Activated B cell treated with CpG ODN at 0.5 μM for 24 hours (primary cell): ENCODE results near the gene ABCA5. TPM values are rescaled to one million over a fixed set of nuclear protein-coding genes. Genes with fewer than 3 reads are reported as not detected.

ENCODE experiments used
- ATAC-seq: fragments of 200-7000 bp; cut with Tn5 transposase; one replicate; pipeline ENCODE4 v1.10.0; 2021; ENCODE audit warnings: low read depth, mild to moderate bottlenecking, moderate library complexity
- CTCF ChIA-PET: fragments of 350-600 bp; sonication (Branson Sonifier 250); formaldehyde crosslinking; loops from one replicate; lab custom pipeline; 2021; ENCODE audit warnings: antibody characterized with exemption; lab: Charles Lee
- POLR2A ChIA-PET: fragments of 350-600 bp; sonication (Branson Sonifier 250); formaldehyde crosslinking; loops from one replicate; lab custom pipeline; 2021; ENCODE audit warnings: antibody characterized with exemption; lab: Charles Lee
- DNase-seq: peaks from one replicate; pipeline ENCODE4 v3.0.0; 2022
- H3K27ac Mint-ChIP-seq: one replicate; pipeline ENCODE4 v1.8.0; 2020; ENCODE audit warnings: mixed read lengths
- H3K27me3 Mint-ChIP-seq: one replicate; pipeline ENCODE4 v1.8.0; 2021; ENCODE audit warnings: mixed read lengths
- H3K36me3 Mint-ChIP-seq: one replicate; pipeline ENCODE4 v1.8.0; 2021; ENCODE audit warnings: low read depth, mixed read lengths
- H3K4me1 Mint-ChIP-seq: one replicate; pipeline ENCODE4 v1.8.0; 2021; ENCODE audit warnings: mixed read lengths
- H3K4me3 Mint-ChIP-seq: one replicate; pipeline ENCODE4 v1.8.0; 2020; ENCODE audit warnings: mild to moderate bottlenecking, mixed read lengths
- H3K9me3 Mint-ChIP-seq: one replicate; pipeline ENCODE4 v1.8.0; 2020; ENCODE audit warnings: mixed read lengths
- intact Hi-C: fragments of 100-400 bp; cut with micrococcal nuclease; formaldehyde crosslinking; loops from one replicate; pipeline ENCODE4 v1.15.1; 2024
- total RNA-seq: library from RNA; stranded (reverse); gene quantifications from 2 replicates; pipeline ENCODE4 v1.2.3, GENCODE V29; 2022
- TF ChIP-seq, protein P1 (sequence below): fragments of 200-600 bp; IDR thresholded peaks from one replicate; pipeline ENCODE4 v1.8.0; 2022; ENCODE audit warnings: antibody characterized with exemption, mild to moderate bottlenecking

ABCA5 gene
- total RNA-seq, 1 donor from 2014 or later, result 30.3 TPM

DNA sequence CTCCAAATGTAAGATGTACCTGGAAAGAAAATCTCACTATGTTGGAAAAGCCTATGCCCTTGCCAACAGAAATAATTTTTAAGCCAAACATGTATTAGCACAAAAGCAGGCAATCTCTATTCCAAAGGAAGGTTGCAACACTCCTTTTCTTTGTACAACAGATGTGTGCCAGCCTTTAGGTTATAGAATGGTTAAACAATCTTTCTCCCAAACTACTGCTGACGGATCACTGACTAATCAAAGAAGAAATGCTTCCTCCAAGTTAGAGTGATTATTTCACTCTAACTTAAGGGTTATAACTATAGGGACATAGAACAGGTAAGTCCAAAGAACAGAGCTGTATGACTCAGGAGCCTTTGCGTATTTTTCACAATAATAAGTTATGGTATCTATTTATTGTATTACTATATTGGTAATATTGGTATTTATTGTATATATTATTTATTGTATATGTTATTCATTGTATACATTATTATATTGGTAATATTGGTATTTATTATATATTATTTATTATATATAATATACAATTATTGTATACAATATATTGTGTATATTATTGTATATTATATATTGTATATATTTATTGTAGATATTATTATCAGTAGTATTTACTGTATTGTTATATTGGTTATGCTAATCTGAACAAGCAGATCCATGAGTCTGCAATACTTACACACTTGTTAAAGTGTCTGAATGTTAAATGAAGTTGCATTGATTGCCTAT lies 36.7 kb upstream of the ABCA5 start:
- Mint-ChIP-seq H3K27me3 (peaks cover 3% of the 10 kb centered on the region), H3K9me3 (no peaks in the 10 kb centered on the region), H3K27ac (no peak overlapping the region), H3K36me3 (no peaks in the 10 kb centered on the region), H3K4me1 (peaks cover 2% of the 10 kb centered on the region), H3K4me3 (no peak overlapping the region)
- intact Hi-C loops, result no loop called here
- ChIA-PET POLR2A (no interaction called here), CTCF (no interaction called here)
- TF ChIP-seq, protein P1, sequence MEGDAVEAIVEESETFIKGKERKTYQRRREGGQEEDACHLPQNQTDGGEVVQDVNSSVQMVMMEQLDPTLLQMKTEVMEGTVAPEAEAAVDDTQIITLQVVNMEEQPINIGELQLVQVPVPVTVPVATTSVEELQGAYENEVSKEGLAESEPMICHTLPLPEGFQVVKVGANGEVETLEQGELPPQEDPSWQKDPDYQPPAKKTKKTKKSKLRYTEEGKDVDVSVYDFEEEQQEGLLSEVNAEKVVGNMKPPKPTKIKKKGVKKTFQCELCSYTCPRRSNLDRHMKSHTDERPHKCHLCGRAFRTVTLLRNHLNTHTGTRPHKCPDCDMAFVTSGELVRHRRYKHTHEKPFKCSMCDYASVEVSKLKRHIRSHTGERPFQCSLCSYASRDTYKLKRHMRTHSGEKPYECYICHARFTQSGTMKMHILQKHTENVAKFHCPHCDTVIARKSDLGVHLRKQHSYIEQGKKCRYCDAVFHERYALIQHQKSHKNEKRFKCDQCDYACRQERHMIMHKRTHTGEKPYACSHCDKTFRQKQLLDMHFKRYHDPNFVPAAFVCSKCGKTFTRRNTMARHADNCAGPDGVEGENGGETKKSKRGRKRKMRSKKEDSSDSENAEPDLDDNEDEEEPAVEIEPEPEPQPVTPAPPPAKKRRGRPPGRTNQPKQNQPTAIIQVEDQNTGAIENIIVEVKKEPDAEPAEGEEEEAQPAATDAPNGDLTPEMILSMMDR, result no peak
- DNase-seq, result no peak
- ATAC-seq, result no peak

- no peak overlapping the region for H3K27ac Mint-ChIP-seq
- intact Hi-C loops, result no loop called here
- no peaks in the 10 kb centered on the region for H3K27me3 Mint-ChIP-seq
- POLR2A ChIA-PET, result no interaction called here
- peaks cover 2% of the 10 kb centered on the region for H3K4me1 Mint-ChIP-seq
- DNase-seq (no peak), ATAC-seq (no peak)
- TF ChIP-seq, protein P1, result no peak
- CTCF ChIA-PET, result no interaction called here
- H3K36me3 Mint-ChIP-seq, result no peaks in the 10 kb centered on the region
- H3K4me3 Mint-ChIP-seq, result no peak overlapping the region
- H3K9me3 Mint-ChIP-seq, result no peaks in the 10 kb centered on the region
These were observed 34.2 kb upstream of the ABCA5 start for GRCh38 chr17:69361156-69361555.

GRCh38 chr17:69358688-69359596 lies 32.0 kb upstream of the ABCA5 start:
- peaks cover 6% of the 10 kb centered on the region for H3K27me3 Mint-ChIP-seq
- ATAC-seq, result peak; percentile 52
- TF ChIP-seq, protein P1, result no peak
- no peak for DNase-seq
- peaks cover 2% of the 10 kb centered on the region for H3K4me1 Mint-ChIP-seq
- no peak overlapping the region for H3K4me3 Mint-ChIP-seq
- intact Hi-C loops, result loop anchor here (1.0 kb wide), 1 partner anchor 164 kb away; no protein-coding TSS in a partner anchor
- no peaks in the 10 kb centered on the region for H3K9me3 Mint-ChIP-seq
- ChIA-PET CTCF (interaction anchor here (1.1 kb wide), 3 partner anchors 163 to 166 kb away, joined by 4 to 5 read pairs (median 4); no protein-coding TSS in a partner anchor), POLR2A (no interaction called here)
- H3K27ac Mint-ChIP-seq, result no peak overlapping the region
- no peaks in the 10 kb centered on the region for H3K36me3 Mint-ChIP-seq

DNA sequence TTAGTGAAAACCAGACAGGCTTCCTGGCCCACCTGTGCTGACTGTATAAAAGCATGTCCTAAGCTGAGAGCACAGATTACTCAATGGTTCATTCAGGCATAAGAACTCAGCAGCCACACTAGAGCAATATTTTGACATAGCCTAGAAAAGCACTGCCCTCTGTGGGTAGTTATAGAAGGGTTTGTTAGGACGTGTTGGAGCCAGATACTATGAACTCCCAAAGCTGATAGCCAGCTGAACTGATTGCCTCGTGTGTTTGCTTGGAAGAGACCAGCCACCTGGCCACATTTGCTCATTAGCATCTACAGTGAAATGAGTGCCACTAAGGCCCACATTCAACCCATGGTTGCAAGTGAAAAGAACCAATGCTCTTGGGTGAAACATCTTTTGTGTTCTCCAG lies 30.8 kb upstream of the ABCA5 start:
- DNase-seq, result no peak
- Mint-ChIP-seq H3K4me1 (peaks cover 2% of the 10 kb centered on the region), H3K36me3 (no peaks in the 10 kb centered on the region), H3K27ac (no peak overlapping the region), H3K27me3 (peaks cover 7% of the 10 kb centered on the region), H3K4me3 (no peak overlapping the region), H3K9me3 (no peaks in the 10 kb centered on the region)
- ChIA-PET CTCF (interaction anchor here (1.0 kb wide), 1 partner anchor 21 kb away, joined by 3 read pairs; no protein-coding TSS in a partner anchor), POLR2A (no interaction called here)
- TF ChIP-seq, protein P1, result no peak
- ATAC-seq, result no peak
- intact Hi-C loops, result loop anchor here (1.0 kb wide), 1 partner anchor 166 kb away; no protein-coding TSS in a partner anchor

- Mint-ChIP-seq H3K36me3 (no peaks in the 10 kb centered on the region), H3K27ac (no peak overlapping the region), H3K4me1 (peaks cover 2% of the 10 kb centered on the region), H3K27me3 (peaks cover 14% of the 10 kb centered on the region), H3K4me3 (no peak overlapping the region), H3K9me3 (no peaks in the 10 kb centered on the region)
- DNase-seq (no peak), ATAC-seq (no peak)
- TF ChIP-seq, protein P1, result no peak
- ChIA-PET CTCF (no interaction called here), POLR2A (no interaction called here)
- intact Hi-C loops, result no loop called here
These were observed 29.7 kb upstream of the ABCA5 start for GRCh38 chr17:69356625-69357024.
